KOPT-K1 (cell line): Measurements from ENCODE around the gene HOXA13.

Experiments
- H3K27ac ChIP-seq: fragments of 200-600 bp; sonication (generic); 2 replicates; pipeline ENCODE4 v1.5.1; 2016; ENCODE audit warnings: antibody characterized with exemption, mild to moderate bottlenecking, low read depth, low read length; ENCODE audit not compliant: poor library complexity, severe bottlenecking
- H3K36me3 ChIP-seq: fragments of 200-600 bp; sonication (generic); 2 replicates; pipeline ENCODE4 v1.5.1; 2017; ENCODE audit warnings: antibody characterized with exemption, mild to moderate bottlenecking, low read length, moderate library complexity; ENCODE audit not compliant: insufficient read depth
- H3K9me3 ChIP-seq: fragments of 200-600 bp; sonication (generic); 2 replicates; pipeline ENCODE4 v1.5.1; 2017; ENCODE audit warnings: antibody characterized with exemption, low read length, mild to moderate bottlenecking; ENCODE audit not compliant: insufficient read depth, poor library complexity, severe bottlenecking

Gene HOXA13

DNA sequence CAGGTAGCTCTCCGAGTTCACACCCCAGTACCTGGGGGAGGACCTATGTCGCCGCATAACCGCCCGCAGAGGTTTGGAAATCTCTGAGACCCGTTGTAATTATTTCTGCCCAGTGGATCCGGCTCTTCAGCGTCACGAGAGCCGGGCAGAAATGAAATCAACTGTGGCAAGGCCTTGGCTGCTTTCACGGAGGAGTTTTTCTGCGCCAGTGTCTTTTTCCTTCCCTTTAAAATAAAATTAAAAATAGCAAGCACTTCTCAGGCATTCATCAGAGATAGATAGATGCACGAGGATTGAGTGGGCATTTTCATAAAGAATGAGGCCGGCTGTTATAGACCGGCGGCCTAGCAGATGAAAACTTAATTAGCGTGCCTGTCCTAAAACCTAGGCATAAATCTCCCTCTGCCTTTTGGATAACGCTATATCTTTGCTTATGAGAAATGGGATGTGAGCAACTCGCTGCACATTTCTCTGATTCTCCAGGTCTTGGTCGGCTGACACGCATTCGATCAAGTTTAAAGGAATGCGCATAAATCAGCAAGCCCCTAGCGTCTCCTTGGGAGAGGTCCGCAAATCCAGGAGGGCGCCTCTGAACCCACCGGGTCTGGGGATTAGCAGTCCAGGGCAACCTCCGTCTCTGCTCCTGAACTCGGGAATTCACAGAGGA lies 6.4 kb downstream of the HOXA13 start:
- H3K27ac ChIP-seq: no peak overlapping the region
- H3K36me3 ChIP-seq: no peaks in the 10 kb centered on the region
- H3K9me3 ChIP-seq: no peaks in the 10 kb centered on the region

DNA sequence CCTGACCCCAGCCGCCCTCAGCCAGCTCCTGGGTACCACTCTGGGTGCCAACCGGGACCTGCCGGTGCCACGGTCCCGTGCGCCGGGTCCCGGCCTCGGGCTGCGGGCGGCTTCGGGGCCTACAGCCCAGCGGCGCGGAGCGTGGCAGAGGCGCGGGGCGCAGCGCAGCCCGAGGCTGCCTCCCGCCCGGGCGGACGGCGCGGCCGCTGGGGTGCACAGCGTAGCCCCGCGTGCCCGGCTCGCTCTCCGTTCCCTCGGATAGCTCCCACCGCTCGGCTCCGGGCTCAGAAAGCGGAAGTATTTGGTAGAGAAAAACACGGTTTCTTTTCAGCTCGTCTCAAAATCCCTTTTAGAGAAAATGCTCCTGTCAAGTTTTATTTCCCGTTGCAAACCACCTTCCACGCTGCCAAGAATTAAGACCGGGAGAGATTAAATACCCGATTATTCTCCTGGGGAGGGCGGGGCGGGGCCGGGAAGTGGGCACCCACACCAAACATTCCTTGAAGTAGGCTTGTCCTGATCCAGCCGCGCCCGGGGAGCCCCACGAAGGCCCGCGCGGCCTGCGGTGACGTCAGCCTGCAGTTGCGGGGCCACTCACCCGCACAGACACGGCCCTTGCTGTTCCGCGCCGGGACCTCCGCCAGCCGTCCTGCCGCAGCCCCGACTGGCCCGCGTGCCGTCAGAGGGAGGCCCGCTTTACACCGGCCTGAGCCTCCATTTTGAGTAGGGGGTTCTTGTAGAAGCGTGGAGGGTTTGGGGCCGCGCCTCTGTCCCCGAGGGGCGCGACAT lies 7.2 kb downstream of the HOXA13 start:
- H3K27ac ChIP-seq: no peak overlapping the region
- H3K9me3 ChIP-seq: no peaks in the 10 kb centered on the region
- no peaks in the 10 kb centered on the region for H3K36me3 ChIP-seq

DNA sequence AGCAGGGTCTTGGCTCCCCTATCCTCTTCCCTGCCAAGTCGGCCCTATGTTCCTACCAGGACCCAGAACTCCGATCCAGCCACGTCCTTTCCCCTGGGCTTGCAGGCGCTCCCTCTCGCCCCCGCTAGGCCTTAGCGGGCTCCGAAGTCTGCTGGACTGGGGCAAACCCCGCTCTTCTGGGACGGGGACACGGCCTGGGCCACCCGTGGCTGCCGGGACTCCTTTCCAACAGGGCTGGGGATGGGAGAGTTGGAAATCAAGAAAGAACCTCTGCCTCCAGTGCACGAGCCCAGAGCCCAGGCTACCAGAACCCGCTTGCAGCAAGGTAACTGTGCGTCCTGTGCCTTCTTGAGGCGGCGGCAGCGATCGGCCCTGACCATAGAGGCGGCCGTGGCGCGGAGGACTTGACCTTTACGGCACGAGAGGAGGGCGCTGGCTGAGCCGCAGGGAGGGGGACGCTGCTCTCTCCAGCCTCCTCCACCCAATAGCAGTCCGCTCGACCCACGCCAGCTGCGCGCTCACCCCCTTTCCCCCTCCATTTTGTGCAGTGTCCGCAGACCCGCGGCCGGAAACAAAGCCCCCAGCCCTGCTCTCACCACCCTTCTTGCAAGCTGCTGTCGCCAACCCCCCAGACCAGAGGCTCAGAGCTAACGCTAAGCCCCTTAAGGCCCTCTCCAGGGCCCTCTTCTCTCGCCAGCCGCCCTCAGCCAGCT lies 7.9 kb downstream of the HOXA13 start:
- Histone ChIP-seq H3K9me3 (no peaks in the 10 kb centered on the region), H3K36me3 (no peaks in the 10 kb centered on the region), H3K27ac (no peak overlapping the region)

DNA sequence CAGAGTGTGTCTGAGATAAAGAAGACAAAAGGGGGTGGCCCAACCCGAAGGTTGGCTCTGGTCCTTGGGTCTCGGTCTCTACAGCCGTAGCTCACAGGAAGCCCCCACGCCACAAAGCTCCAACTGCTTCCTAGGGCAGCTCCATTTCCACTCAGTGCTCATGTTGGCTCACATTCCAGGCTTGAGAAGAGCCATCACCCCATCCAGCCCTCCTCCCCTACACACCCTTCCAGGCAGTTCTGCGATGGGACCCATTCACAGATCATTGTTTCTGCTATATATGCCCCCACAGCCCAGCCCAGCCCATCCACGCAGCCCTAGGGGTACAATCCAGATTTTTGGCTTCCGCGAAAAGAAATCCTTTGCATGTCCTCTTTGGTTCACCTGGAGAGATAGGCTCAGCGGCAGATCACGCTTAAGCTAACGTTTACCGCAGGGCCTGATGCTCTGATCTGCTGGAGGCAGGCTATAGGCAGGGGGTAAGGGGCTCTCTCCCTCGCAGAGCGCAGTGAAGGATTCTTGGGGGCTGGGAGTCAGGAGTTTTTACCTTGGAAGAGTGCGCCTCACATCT lies 8.6 kb downstream of the HOXA13 start:
- Histone ChIP-seq H3K36me3 (no peaks in the 10 kb centered on the region), H3K9me3 (no peaks in the 10 kb centered on the region), H3K27ac (no peak overlapping the region)

DNA sequence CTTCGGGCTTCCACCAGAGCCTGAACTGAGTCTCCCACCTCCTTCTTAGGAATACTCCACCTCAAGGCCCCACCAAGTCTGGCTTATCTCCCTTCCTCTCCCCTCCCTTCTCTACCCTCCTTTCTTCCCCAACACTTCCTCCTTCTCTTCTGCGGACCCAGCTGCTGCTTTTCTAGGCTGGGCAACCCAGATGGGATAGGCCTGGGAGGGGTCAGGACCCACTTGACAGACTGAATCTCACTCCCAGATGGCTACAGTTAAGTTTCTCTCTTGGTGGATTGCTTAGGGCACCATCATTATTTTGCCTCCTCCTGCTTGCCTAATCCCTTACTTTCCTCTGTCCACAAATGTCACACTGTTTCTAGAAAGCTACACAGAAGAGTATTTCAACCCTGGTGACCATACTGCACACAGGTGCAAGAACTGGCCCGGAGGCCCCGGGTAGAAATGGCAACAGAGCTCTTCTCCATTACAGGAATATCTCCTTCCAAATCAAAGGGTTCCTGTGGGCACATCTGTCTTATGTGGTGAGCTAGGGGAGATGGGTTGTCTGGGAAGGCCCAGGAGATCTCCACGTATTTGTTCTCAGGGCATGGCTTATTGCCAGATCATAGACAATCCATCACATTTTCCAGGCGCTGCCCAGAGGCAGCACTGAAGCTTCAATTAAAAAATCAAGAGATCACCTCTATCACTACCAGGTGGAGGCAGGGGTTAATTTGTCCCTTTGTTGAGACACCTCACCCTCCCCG lies 9.7 kb downstream of the HOXA13 start:
- no peak overlapping the region for H3K27ac ChIP-seq
- H3K36me3 ChIP-seq: no peaks in the 10 kb centered on the region
- H3K9me3 ChIP-seq: no peaks in the 10 kb centered on the region

DNA sequence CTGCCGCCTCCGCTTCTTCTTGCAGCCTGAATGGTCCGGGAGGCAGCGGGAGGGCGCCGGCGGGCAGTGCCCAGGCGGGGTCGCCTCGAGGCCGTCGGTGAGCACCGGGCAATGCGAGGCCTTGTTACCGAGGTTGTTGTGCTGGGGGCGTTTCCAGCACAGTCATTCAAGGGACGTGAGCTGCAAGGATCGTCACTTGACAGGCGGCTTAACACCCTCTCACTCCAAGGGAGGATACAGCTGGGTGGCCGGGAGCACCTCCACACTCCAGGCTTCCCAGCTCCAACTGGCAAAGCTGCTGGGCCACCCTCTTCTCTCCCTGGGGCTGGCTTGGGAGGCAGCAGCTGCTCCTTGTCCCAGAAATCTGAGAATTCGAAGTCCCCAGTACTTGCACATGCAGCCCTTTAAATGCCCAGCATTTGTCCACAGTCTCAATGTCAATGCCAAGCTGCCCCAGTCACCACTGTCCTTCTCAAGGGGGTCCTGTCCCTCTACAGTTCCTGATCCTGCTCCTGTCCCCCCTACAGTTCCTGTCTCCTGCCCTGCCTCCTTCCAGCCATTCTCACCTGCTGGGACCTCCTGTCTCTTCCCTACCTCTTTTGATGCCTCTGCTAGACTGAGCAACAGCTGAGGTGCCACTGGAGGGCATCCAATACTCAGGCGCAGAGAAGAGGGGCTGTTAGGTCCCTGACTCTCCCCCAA lies 10.4 kb downstream of the HOXA13 start:
- no peaks in the 10 kb centered on the region for H3K9me3 ChIP-seq
- no peak overlapping the region for H3K27ac ChIP-seq
- H3K36me3 ChIP-seq: no peaks in the 10 kb centered on the region

DNA sequence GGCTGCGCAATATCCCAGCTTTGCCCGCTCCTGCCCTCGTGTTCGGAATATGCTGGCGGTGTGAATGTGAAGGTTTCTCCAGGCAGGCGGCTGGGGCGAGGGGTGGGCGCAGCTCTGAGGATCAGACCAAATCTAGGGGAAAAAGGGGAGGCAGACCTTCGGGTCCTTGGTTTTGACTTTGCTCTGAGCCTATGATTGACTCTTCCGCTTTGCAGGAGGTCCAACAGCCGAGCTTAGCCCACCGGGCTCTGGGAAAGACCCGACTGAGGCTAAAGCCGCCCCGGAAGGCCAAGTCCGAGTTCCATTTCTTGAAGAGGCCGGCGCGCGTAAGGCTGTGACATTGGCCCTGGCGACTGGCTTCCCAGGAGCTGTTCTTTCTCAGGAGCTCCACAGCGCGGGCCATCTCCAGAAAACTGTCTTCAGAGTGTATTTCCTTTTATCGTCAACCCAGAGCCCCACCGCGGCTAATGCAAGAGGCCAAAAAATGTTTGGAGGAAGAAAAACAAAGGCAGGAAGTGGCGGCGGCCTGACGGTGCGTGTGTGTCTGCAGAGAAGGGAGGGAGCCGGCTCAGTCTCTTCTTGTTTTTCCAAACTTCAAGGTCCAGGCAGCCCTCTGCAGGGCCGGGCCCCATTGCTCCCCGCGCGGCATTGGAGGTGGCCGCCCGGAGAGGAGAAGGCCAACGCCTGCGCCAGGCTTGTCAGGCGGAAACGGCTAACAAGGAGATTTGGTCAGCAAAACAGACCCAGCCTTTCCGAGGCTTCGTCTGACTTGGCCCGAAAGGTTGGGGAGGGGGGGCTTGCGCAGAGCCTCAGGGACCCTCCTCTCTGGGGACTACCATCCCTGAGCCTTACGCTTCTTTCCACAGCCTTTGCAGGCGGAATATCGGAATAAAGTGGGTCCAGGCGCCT lies 11.3 kb downstream of the HOXA13 start:
- no peaks in the 10 kb centered on the region for H3K9me3 ChIP-seq
- H3K27ac ChIP-seq: no peak overlapping the region
- no peaks in the 10 kb centered on the region for H3K36me3 ChIP-seq

GRCh38 chr7:27187475-27188385 lies 12.2 kb downstream of the HOXA13 start:
- no peaks in the 10 kb centered on the region for H3K9me3 ChIP-seq
- no peaks in the 10 kb centered on the region for H3K36me3 ChIP-seq
- no peak overlapping the region for H3K27ac ChIP-seq

- Histone ChIP-seq H3K27ac (no peak overlapping the region), H3K36me3 (no peaks in the 10 kb centered on the region), H3K9me3 (no peaks in the 10 kb centered on the region)
Measured at GRCh38 chr7:27186668-27187474, 13.0 kb downstream of the HOXA13 start.

DNA sequence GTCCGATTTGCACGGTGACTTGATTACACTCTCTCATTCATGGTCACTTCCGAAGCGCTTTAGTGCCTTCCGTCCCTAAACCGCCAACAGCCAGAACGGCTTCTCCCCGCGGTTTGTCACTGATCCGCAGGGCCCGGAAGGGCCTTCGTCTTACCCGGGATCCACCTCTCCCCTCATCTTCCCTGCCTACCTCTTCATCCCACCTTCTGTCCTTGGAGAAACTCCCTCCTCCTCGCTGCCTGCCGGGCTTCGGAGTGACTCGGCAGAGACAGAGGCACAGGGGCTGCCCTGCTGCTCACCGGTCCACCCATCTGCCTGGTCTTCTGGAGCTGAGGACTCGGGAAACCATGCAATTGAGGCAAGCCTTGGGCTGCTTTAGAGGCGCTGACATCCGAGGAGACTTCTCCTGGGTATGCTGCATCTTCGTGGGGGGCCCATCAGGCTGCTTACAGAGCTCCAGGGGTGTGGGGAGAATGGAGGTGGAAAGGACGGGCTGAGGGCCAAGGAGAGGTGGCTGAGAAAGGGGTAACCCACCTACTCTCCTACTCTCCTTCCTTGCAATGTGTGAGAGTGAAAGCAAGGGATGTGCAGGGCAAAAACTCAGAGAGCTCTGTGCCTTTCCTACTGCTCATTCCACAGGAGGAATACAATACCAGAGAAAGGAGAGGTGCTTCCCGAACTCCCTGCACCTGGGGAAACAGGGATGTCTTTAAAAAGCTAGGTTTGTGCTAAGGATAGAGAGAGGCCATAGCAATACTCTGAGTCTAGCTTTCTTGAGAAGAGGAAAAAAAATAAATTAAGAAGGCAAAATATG lies 13.8 kb downstream of the HOXA13 start:
- Histone ChIP-seq H3K27ac (no peak overlapping the region), H3K36me3 (no peaks in the 10 kb centered on the region), H3K9me3 (no peaks in the 10 kb centered on the region)

DNA sequence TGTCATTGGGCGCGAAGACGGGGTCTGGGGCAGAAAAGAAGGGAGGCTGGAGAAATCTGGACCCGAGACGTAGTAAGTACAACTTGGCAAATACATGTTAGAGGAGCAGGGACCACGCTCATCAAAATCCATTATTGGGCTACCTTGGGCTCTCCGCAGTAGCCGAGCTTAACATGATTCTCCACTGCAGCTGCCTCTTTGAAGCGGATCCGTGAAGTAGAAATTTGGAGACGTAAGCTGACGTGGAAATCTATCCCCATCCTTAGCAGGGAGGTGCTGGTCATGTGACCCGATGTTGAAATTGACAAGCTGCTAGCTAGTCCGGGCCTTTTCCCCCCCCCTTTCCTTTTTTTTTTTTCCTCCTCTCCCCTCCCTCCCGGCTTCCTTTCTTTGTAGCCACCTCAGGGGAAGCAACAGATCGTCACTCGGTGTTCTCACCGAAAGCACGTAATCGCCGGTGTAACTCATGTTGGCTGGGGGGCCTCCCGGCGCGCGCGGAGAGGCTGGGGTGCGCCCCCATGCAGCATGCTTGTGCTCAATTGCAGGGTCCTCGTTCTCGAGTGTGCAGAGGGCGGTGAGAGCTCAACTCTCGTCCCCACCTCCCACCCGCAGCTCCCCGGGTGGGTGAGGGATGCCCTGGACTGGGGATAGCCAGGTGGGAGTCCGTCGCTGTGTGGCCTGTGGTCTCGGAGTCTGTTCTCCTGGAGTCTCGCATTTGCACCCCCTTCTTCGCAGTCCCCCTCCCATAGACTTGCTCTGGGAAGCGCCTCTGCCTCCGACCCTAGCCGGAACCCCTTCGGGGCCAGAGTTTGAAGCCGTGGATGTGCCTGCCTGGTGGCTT lies 14.7 kb downstream of the HOXA13 start, which contains the start of gene HOXA11:
HOXA11 (minus strand) TSS at position 220 of the 841 bp plus-strand sequence; CDS start at position 132, 88 bp downstream.
- no peak within 1 kb of the TSS for H3K27ac ChIP-seq
- no peaks in the 10 kb centered on the region for H3K36me3 ChIP-seq
- no peaks in the 10 kb centered on the region for H3K9me3 ChIP-seq
